HG03565 (cell line): Measurements from ENCODE around the gene DYRK1A.
A peak's percentile ranks its signal among the peaks of the same experiment; 100 is the strongest.
"Not testable (repeated sequence)": the region's sequence is repeated elsewhere in the genome, so short reads cannot be mapped to it uniquely, and the experiment has no call there.

Source experiments
- ATAC-seq: cut with Tn5 transposase; IDR thresholded peaks from one replicate; pipeline ENCODE4 v1.9.1; 2021; ENCODE audit warnings: mild to moderate bottlenecking, moderate library complexity; ENCODE audit not compliant: unreplicated experiment

The DYRK1A gene

GRCh38 chr21:37522641-37523295 is 156.2 kb downstream of the DYRK1A start:
- no peak for ATAC-seq

- ATAC-seq = not testable (repeated sequence)
These were observed 158.4 kb downstream of the DYRK1A start for GRCh38 chr21:37524944-37525343.

GRCh38 chr21:37525810-37526209 is 159.2 kb downstream of the DYRK1A start:
- no peak for ATAC-seq

- ATAC-seq = no peak
These were observed 160.5 kb downstream of the DYRK1A start for GRCh38 chr21:37527103-37527502.

GRCh38 chr21:37527716-37528115 is 161.1 kb downstream of the DYRK1A start:
- no peak for ATAC-seq

- no peak for ATAC-seq
These were observed 161.8 kb downstream of the DYRK1A start for GRCh38 chr21:37528150-37528937.

GRCh38 chr21:37529649-37530048 is 163.1 kb downstream of the DYRK1A start:
- ATAC-seq = no peak

- no peak for ATAC-seq
These were observed 164.4 kb downstream of the DYRK1A start for GRCh38 chr21:37530901-37531351.

GRCh38 chr21:37531431-37531932 is 164.9 kb downstream of the DYRK1A start:
- ATAC-seq = no peak

- peak; percentile 73 for ATAC-seq
These were observed 166.6 kb downstream of the DYRK1A start for GRCh38 chr21:37532868-37533780.

- ATAC-seq = no peak
These were observed 167.9 kb downstream of the DYRK1A start for GRCh38 chr21:37534431-37534830.

- no peak for ATAC-seq
These were observed 168.6 kb downstream of the DYRK1A start for GRCh38 chr21:37535130-37535529.

- ATAC-seq = no peak
These were observed 169.1 kb downstream of the DYRK1A start for GRCh38 chr21:37535672-37536071.

GRCh38 chr21:37536616-37537278 is 170.2 kb downstream of the DYRK1A start:
- no peak for ATAC-seq

- no peak for ATAC-seq
These were observed 170.9 kb downstream of the DYRK1A start for GRCh38 chr21:37537391-37537996.

- no peak for ATAC-seq
These were observed 172.5 kb downstream of the DYRK1A start for GRCh38 chr21:37538971-37539590.

- ATAC-seq = not testable (repeated sequence)
These were observed 174.6 kb downstream of the DYRK1A start for GRCh38 chr21:37541128-37541527.

GRCh38 chr21:37542512-37542911 is 175.9 kb downstream of the DYRK1A start:
- ATAC-seq = no peak

- ATAC-seq = no peak
These were observed 179.8 kb downstream of the DYRK1A start for GRCh38 chr21:37546299-37546908.
